Measurements from ENCODE around the gene EDEM2. TPM values are rescaled to one million over a fixed set of nuclear protein-coding genes. Genes with fewer than 3 reads are reported as not detected.

Gene EDEM2
- total RNA-seq, 1 experiment from 2014 or later = 22.8 TPM

DNA sequence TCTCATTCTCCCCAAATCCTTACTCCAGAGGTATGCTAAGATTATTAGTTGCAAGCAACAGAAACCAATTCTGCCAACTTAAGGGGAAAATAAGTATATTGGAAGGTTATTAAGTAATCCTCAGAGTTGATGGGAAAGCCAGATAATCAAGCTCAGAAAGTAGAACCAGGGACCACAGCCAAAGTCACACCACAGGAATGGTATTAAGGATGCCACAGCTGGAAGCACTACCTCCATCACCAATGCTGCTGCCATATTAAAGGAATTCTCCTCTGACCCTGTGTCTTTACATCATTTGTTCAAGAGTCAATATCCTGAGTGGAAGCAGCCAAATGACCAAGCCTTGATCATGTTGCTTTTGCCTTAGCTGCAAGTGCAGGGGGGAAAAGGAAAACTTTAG is 34.6 kb upstream of the EDEM2 start (continued):
- TF ChIP-seq, protein P1, sequence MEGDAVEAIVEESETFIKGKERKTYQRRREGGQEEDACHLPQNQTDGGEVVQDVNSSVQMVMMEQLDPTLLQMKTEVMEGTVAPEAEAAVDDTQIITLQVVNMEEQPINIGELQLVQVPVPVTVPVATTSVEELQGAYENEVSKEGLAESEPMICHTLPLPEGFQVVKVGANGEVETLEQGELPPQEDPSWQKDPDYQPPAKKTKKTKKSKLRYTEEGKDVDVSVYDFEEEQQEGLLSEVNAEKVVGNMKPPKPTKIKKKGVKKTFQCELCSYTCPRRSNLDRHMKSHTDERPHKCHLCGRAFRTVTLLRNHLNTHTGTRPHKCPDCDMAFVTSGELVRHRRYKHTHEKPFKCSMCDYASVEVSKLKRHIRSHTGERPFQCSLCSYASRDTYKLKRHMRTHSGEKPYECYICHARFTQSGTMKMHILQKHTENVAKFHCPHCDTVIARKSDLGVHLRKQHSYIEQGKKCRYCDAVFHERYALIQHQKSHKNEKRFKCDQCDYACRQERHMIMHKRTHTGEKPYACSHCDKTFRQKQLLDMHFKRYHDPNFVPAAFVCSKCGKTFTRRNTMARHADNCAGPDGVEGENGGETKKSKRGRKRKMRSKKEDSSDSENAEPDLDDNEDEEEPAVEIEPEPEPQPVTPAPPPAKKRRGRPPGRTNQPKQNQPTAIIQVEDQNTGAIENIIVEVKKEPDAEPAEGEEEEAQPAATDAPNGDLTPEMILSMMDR (IDR thresholded peaks at IDR 0.05 in 2 of 3, conservative IDR thresholded peaks at IDR 0.05 in 1 of 3; ENCODE audit: borderline replicate concordance in 1 of 3, insufficient read depth in 1 of 3, low read depth in 2 of 3, low read length in 2 of 3) = no peak
- TF ChIP-seq, protein P2, sequence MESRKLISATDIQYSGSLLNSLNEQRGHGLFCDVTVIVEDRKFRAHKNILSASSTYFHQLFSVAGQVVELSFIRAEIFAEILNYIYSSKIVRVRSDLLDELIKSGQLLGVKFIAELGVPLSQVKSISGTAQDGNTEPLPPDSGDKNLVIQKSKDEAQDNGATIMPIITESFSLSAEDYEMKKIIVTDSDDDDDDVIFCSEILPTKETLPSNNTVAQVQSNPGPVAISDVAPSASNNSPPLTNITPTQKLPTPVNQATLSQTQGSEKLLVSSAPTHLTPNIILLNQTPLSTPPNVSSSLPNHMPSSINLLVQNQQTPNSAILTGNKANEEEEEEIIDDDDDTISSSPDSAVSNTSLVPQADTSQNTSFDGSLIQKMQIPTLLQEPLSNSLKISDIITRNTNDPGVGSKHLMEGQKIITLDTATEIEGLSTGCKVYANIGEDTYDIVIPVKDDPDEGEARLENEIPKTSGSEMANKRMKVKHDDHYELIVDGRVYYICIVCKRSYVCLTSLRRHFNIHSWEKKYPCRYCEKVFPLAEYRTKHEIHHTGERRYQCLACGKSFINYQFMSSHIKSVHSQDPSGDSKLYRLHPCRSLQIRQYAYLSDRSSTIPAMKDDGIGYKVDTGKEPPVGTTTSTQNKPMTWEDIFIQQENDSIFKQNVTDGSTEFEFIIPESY (IDR thresholded peaks at IDR 0.05; ENCODE audit: extremely low read depth, insufficient replicate concordance, low read length) = no peak
- TF ChIP-seq REST (IDR thresholded peaks at IDR 0.05; ENCODE audit: low read depth) = no peak

- CTCF ChIA-PET = no interaction called here
- TF ChIP-seq SIN3A (IDR thresholded peaks at IDR 0.05; ENCODE audit: low read depth) = no peak
- TF ChIP-seq ZNF274 (IDR thresholded peaks at IDR 0.05; ENCODE audit: low read depth, low read length) = no peak
- TF ChIP-seq, protein P1 (IDR thresholded peaks at IDR 0.05 in 2 of 3, conservative IDR thresholded peaks at IDR 0.05 in 1 of 3; ENCODE audit: borderline replicate concordance in 1 of 3, insufficient read depth in 1 of 3, low read depth in 2 of 3, low read length in 2 of 3) = no peak
- TF ChIP-seq REST (IDR thresholded peaks at IDR 0.05; ENCODE audit: low read depth) = no peak
- no peak for TF ChIP-seq FOSL1 (IDR thresholded peaks at IDR 0.05; ENCODE audit: low read depth)
- no peak for TF ChIP-seq MAX (IDR thresholded peaks at IDR 0.05)
- no peak for TF ChIP-seq SRF (IDR thresholded peaks at IDR 0.05; ENCODE audit: low read depth)
Measured at GRCh38 chr20:35180266-35180665, 33.1 kb upstream of the EDEM2 start.

More at GRCh38 chr20:35180266-35180665, 33.1 kb upstream of the EDEM2 start:
- ATAC-seq (no peak), DNase-seq (ENCODE audit: low read depth, low spot score) (no peak)
- intact Hi-C loops (cut with micrococcal nuclease) = no loop called here
- Histone ChIP-seq H3K79me2 (ENCODE audit: insufficient read depth, low read length) (no peaks in the 10 kb centered on the region), H3K9ac (ENCODE audit: low read length) (no peak overlapping the region), H3K27ac (ENCODE audit: low read depth, low read length) (no peak overlapping the region), H3K36me3 (ENCODE audit: control insufficient read depth in 1 of 2, insufficient read depth in 2 of 2, low read length in 2 of 2) (peaks cover 15 to 16% of the 10 kb centered on the region in 2 experiments; a peak in 3 of 4 replicates), H4K20me1 (ENCODE audit: insufficient read depth) (no peaks in the 10 kb centered on the region), H3K4me1 (ENCODE audit: control insufficient read depth in 1 of 2, insufficient read depth in 2 of 2, low read length in 2 of 2) (no peaks in the 10 kb centered on the region), H3K4me2 (ENCODE audit: low read length) (no peak overlapping the region), H3K9me3 (ENCODE audit: control insufficient read depth in 1 of 2, insufficient read depth in 1 of 2, low read depth in 1 of 2, low read length in 2 of 2) (no peaks in the 10 kb centered on the region), H3K9me2 (ENCODE audit: insufficient read depth) (no peaks in the 10 kb centered on the region), H3K4me3 (replicated peaks in 1 of 2; ENCODE audit: low read depth in 1 of 2, low read length in 2 of 2) (no peak overlapping the region), H3K27me3 (ENCODE audit: insufficient read depth, low read length) (no peaks in the 10 kb centered on the region), H2AFZ (ENCODE audit: low read depth, low read length, poor library complexity, severe bottlenecking) (no peak overlapping the region)
- ChIA-PET POLR2A (no interaction called here), RAD21 (ENCODE audit: low non-redundant PET in 1 of 2, low total read pairs in 2 of 2, uncharacterized antibody in 2 of 2, unreplicated experiment in 2 of 2) (no interaction called here)
- BruUV-seq (replicated peaks) = no TSS peak

Data from HCT116 (cell line).